ENCODE measurements around the gene POLRMT.

The POLRMT gene

GRCh38 chr19:655691-656090 is 22.4 kb upstream of the POLRMT start:
- no peak for TF ChIP-seq CTCF (conservative IDR thresholded peaks at IDR 0.05)
- H3K27ac ChIP-seq, result no peak overlapping the region

GRCh38 chr19:653425-653824 is 20.1 kb upstream of the POLRMT start:
- no peak overlapping the region for H3K27ac ChIP-seq
- TF ChIP-seq CTCF (conservative IDR thresholded peaks at IDR 0.05), result no peak

- TF ChIP-seq CTCF (conservative IDR thresholded peaks at IDR 0.05), result no peak
- H3K27ac ChIP-seq, result no peak overlapping the region
Observed at GRCh38 chr19:652467-653389, 19.4 kb upstream of the POLRMT start.

GRCh38 chr19:651991-652390 is 18.7 kb upstream of the POLRMT start:
- TF ChIP-seq CTCF (conservative IDR thresholded peaks at IDR 0.05), result no peak
- no peak overlapping the region for H3K27ac ChIP-seq

GRCh38 chr19:651114-651818 is 17.9 kb upstream of the POLRMT start:
- H3K27ac ChIP-seq, result no peak overlapping the region
- no peak for TF ChIP-seq CTCF (conservative IDR thresholded peaks at IDR 0.05)

- TF ChIP-seq CTCF (conservative IDR thresholded peaks at IDR 0.05), result no peak
- H3K27ac ChIP-seq, result no peak overlapping the region
Observed at GRCh38 chr19:650121-650520, 16.8 kb upstream of the POLRMT start.
